ENCODE data around the gene HTR4.
"Not testable (repeated sequence)": the region's sequence is repeated elsewhere in the genome, so short reads cannot be mapped to it uniquely, and the experiment has no call there.

The HTR4 gene, protein sequence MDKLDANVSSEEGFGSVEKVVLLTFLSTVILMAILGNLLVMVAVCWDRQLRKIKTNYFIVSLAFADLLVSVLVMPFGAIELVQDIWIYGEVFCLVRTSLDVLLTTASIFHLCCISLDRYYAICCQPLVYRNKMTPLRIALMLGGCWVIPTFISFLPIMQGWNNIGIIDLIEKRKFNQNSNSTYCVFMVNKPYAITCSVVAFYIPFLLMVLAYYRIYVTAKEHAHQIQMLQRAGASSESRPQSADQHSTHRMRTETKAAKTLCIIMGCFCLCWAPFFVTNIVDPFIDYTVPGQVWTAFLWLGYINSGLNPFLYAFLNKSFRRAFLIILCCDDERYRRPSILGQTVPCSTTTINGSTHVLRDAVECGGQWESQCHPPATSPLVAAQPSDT

DNA sequence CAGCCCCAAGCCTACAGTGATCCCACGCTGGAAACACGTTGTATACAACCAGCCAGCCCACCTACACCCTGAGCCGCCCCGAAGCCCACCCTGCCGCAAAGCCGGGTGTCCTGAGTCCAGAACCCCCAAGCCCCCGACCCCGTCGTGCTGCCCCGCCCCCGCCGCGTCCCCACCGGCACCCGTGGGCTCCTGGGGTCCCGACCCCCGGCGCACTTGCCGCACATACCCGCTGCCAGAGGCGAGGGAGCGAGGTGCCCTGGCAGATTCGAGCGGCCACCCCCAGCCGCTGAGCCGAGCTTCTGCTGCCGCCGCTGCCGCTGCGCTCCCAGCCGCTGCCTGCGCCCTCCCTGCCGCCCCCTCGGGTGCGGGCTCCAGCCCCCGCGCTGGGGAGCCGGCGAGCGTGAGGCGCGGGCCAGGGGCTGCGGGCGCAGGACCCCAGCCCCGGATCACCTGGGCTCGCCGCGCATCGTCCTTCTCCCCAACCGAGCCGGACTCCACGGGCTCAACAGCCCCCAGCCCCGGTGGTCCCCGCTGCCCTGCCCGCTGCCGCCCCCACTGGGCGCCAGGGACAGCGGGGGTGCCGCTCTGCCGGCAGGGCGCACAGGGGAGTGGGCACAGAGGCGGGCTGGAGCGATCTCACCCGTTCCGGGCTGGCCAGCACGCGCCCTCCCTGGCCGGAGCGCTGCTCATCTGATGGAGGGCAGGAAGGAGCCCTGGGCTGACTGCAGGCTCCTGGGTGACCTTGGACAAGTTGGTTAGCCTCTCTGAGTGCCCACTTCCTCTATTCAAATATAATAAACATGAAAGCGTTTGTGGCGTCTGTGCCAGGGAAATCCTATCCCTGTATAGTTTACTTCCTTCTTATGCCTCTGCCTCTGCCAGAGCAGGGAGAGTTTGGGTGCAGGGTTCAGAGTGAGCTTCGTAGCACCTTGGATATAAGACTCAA, at the start of gene HTR4:
Gene HTR4, minus strand, starts transcription at position 692 of the 946 bp plus-strand sequence. CDS start 17,513 bp downstream, outside the sequence.
- DNase-seq = no peak

DNA sequence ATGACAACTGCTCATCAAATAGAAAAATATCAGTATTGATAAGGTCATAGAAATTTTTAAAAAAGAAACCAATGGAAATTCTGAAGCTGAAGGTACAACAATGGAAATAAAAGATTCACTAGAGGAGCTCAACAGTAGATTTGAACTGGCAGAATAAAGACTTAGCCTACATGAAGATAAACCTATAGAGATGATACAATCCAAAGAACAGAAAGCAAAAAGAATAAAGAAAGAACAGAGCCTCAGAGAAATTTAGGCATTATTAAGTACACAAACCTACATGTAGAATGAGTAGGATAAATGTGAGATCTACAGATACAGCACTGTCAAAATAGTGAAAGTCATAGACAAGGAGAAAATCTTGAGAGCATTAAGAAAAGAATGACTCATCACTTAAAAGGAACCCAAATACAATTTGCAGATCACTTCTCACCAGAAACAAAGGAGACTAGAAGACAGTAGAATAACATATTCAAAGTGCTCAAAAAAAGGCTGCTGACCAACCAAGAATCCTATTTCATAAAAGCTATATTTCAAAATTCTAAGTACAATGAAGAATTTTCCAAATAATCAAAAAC, 47.8 kb upstream of the HTR4 start:
- DNase-seq = no peak

DNA sequence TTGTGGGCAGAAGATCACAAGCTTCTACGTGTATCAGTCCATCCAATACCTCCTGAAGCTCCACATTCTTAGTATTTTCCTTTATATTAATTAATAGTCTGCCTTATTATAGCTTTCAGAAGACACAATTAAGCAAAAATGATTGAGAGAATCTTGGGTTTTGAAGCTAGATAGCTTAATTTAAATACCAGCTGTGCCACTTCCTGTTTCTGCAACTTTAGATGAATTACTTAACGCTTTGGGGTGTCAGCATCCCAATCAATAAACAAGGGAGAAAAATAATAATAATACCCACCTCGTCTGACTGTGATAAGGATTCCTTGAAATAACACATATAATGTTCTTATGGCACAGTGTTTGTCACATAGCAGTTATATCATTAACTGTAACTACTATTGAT, 44.7 kb upstream of the HTR4 start:
- no peak for DNase-seq

DNA sequence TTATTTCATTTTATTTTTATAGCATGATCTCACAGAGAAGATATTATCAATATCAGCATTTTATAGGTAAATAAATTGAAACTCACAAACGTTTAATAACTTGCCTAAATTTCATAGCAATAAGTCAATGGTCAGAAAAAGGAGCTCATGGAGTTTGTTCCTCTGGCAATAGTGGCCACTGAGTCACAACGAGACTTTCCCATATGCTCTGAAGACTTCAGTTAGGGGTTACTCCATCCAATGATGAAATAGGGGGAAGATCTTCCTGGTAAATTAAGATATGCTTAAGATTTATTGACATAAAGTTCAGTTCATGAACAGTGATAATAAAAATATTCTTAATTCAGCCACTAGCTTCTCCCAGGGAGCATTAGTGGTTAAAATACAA, 43.5 kb upstream of the HTR4 start:
- no peak for DNase-seq

DNA sequence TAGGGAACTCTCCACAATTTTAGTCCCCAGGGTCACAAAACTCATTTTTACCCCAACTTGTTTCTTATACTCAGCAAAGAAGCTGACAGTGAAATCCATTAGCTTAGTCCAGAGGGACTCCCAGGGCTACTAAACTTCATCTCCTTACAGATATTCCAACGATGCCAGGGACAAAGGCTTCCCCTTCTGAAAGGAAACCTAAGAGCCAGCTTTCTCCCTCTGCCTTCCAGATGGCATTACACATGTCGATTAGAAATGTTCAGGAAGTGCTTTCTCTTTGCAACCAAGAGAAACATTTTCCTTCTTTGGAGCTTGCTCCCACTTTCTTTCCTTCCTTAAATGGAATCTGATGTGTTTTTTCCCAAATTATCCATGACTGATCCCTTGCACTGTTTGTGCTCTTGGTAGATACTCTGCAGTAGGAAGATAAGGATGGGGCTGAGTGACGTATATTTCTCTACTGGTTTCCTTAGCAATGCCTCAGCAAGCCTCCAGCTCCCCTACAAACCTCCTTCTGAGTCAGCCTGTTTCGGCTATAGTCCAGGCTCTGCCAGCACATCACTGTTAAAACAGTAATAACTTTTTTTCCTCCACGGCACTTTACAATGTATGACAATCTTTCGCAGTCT, 43.0 kb upstream of the HTR4 start:
- no peak for DNase-seq

DNA sequence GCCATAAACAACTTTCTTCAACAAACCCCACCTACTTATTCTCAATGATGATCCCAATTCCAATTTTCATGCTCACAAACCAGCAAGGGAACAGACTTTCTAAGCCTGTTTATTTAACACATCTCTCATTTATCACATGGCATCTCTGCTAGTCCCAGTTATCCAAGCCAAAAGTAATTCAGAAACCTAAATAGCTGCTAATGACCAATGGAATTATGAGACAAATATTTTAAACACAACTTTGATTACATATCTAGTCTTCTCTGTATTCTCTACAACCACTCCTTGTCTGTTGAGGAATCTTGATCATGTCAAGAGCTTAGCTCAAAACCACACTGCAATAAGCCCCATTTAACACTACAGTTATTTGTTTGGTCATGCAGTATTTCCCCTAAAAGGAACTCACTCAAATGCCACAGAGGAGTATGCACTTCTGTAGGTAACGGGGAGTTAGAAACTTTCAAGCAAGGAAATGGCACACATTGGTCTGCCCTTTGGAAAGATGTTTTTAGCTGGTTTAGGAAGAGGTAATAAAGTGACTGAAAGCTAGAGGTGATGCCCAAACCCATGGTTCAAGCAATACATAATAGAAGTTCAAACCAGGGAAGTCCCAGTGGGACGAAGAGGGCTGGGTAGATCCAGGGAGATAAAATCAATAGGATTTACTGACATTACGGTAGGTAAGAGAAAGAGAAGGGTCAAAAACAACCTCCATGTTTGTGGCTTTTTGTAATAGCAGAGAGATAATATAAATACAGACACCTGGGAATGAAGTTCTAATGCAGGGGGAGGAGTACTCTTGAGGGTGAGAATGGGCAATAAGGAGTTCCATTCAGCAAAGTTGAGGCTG, 42.1 kb upstream of the HTR4 start:
- DNase-seq = no peak

DNA sequence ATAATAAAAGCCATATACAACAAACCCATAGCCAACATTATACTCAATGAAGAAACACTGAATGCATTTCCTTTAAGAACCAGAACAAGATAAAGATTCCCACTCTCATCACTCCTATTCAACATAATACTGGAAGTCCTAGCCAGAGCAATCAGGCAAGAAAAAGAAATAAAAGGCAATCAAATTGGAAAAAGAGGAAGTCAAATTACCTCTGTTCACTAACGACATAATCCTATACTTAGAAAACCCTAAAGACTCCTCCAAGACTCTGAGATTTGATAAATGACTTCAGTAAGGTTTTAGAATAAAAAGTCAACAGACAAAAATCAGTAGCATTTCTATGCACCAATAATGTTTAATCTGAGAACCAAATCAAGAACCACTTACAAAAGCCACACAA, 36.6 kb upstream of the HTR4 start:
- no peak for DNase-seq

DNA sequence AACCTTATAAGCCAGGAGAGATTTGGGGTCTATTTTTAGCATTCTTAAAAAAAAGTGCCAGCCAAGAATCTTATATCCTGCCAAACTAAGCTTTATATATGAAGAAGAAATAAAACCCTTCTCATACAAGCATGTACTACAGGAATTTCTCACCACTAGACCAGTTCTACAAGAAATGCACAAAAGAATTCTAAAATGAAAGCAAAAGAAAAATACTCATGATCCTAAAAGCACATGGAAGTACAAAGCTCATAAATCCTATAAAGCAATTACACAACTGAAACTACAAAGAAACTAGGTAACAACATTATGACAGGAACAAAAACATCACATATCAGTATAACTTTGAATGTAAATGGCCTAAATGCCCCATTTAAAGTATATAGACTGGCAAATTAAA, 34.5 kb upstream of the HTR4 start:
- no peak for DNase-seq

DNA sequence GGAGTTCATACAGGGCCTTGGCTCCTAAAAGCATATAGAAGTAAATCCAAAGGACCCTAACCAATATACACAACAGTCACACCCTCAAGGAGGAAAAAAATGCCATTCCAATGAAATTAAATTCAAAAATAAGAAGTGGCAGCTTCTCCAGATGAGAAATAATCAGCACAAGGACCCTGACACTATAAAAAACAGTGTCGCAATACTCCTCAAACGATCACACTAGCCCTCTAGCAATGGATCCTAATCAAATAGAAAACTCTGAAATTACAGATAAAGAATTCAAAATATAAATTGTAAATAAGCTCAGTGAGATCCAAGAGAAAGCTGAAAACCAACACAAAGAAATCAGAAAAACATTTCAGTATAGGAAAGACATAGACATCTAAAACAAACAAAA, 33.5 kb upstream of the HTR4 start:
- no peak for DNase-seq

DNA sequence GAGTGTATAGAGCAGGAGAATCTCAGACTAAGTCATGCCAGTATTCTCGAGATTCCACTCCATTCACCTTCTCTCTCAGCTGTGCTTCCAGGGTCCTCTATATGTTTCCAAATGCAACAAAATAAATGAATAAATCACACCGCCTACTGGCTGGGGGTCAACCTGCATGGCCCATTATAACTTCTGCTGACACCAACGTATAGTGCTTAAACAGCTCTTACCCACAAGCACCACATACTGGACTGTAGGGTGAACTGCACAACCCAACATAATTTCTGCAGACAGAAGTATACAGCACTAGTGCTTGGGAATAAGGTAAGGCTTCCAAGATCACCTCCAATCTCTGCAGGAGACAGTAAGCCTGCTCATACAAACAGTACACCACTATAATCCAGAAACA, 33.1 kb upstream of the HTR4 start:
- DNase-seq = no peak

DNA sequence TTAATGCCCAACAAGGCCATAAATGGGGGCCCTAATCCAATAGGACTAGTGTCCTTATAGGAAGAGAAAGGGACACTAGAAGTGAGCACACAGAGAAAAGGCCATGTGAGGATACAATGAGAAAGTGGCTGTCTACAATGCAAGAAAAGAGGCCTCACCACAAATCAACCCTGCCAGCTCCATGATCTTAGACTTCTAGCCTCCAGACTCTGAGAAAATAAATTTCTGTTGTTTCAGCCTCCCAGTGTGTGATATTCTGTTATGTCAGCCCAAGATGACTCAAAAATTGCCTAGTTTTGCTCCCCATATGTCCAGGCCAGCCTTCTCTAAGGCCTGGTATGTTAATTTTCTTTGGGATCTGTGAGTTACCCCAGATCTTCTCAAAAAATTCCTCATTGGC, 32.3 kb upstream of the HTR4 start:
- DNase-seq = no peak

DNA sequence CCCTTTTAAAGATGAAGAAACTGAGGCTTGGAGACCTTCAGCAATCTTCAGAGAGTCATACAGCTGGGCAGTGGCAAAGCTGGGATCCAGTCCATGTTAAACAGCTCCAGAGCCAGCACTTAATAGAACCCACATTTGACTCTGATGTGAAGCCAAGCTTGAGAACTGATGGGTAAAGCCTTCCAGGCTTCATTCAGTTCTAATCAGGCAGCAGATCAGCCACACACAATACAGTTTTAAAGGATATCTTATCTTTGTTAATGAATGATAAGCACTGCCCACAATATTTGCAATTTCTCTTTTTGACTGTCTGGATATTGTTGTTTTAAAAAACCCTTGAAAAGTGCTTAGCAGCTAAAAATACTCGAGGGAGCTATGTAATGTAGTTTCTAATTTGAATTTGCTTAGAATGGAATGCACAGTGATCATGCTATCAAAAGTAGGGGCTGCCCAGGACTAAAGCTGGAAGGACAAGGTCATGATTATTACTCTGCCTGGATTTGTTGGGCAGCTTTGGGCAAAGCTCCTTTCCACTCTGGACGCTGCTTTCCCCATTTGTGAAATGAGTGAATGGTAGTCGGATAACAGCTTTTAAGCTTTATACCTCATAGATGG, 31.3 kb upstream of the HTR4 start:
- DNase-seq = no peak

DNA sequence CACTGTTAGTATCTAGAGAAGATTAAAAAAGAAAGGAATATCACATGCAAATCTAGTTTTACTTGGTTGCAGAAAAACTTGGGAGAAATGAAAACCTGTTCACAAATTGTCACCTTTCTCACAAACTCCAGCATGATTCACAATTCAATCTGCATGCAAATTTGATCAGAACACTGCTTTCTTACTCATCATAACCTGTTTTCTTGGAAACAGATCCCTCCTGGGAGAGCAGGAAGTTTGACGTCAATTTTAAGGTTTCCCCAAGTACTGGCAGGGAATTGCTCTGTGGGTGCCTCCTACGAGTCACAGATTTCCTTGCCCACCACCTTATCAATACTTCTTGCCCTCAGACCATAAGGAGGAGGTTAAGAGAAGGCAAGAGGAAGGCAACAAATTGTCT, 30.2 kb upstream of the HTR4 start:
- no peak for DNase-seq

DNA sequence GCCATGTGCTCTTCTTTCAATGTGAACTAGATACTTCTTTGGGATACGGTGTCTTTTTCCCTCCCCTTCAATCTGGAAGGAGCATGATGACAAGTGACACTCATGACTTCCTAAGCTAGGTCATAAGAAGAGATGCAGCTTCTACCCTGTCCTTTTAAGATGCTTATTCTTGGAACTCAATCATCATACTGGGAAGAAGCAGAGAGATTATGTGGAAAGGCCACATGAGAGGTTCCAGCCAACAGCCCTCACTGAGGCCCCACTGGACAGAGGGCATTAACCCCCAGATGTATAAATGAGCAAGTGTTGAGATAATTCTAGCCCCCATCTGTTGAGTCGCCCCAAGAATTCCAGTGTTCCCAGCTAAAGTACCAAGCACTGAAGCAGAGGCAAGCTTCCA, 29.3 kb upstream of the HTR4 start:
- no peak for DNase-seq

DNA sequence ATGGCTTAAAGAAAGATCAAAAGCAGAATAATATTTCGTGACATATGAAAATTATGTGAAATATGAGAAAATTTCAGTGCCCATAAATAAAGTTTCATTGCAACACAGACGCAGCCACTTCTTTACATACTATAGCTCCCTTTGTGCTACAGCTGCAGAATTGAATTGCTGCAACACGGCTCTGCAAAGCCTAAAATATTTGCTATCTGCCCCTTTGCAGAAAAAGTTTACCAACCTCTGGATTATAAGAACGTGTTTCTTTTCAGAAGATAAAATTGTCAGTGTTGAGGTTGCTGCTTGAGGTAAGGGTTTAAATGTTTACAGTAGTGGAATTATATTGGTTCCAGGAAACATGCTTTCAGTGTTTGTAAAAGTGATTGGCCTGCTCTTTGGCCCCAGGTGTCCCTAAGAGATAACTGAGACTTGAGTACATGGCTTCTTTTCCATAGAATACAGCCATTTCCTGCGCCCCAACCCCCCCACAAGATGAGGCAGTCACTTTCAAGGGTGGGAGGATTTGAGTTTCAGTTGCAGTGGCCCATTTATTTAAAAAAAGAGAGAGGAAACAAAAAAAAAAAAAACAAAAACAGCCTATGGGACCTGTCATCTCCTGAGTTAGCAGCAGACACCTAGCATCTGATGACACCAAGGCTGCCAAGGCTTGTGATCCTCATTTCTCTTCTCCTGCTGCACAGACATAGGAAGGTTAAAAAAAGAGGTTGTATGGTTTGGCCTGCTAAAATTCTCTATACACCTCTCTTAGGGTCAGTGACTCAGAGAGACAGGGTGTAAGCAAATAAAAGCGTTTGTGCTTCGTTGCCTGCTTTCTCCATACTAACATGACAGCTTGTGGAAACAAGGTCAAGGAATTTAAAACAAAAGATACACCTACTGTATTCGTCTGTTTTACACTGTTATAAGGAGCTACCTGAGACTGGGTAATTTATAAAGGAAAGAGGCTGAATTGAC, 28.0 kb upstream of the HTR4 start:
- no peak for DNase-seq

DNA sequence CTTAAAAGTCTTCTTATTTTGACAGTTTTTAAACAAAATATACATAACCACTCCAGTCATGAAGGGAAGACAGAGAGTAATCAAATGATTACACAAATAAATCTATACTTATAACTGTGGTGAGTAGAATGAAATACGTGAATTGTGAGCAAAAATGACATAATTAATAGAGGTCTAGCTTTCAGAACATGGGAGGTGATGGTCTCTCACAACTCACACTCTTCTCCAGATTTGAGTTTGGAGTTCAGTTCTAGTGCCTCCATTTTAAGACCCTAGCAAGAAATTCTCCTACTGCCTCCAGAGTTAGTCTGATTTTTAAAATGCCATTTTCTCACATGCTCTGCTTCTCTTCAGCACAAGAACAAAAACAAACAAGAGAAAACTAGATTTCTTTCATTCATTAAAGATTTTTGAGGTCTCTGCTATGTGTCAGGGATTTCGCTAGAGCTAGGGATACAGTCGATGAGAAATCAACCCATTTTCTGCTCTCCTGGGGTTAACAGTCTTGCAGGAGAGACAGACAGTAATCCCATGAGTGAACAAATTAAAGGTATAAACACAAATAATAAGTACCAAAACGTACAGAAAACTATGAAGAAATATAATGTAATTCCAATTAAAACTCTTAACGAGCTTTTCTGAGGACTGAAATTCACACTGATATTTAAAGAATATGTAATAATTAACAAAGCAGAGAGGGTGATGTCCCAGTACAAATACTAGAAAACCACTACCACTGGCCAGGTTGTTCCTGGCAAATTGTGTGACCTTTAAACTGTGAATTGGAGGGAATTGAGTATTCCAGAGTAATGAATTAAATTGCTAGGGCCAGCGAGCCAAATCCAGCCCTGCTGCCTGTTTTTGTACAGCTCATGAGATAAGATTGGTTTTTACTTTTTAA, 27.1 kb upstream of the HTR4 start:
- no peak for DNase-seq

DNA sequence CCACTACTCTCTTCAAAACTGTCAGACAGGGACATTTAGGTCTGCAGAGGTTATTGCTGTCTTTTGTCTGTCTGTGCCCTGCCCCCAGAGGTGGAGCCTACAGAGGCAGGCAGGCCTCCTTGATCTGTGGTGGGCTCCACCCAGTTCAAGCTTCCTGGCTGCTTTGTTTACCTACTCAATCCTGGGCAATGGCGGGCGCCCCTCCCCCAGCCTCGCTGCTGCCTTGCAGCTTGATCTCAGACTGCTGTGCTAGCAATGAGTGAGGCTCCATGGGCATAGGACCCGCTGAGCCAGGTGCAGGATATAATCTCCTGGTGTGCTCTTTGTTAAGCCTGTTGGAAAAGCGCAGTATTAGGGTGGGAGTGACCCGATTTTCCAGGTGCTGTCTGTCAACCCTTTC, 19.4 kb upstream of the HTR4 start:
- not testable (repeated sequence) for DNase-seq

DNA sequence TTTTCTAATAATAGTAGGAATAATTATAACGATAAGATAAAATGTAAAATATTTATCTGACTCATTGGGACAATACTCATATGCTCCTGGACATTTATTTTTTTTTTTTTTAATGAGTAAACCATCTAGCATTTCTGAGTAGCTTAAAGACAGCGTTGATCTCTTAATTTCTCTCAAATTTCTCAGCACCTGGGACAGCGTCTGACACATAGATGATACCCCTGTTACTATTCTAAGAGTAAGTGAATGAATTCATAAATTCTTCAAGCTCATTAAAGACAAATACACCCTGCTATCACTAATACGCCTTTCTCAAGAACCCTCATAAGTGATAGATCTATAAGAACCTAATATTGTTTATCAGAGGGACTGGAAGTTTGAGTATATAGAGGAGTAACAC, 12.0 kb upstream of the HTR4 start:
- DNase-seq = no peak

DNA sequence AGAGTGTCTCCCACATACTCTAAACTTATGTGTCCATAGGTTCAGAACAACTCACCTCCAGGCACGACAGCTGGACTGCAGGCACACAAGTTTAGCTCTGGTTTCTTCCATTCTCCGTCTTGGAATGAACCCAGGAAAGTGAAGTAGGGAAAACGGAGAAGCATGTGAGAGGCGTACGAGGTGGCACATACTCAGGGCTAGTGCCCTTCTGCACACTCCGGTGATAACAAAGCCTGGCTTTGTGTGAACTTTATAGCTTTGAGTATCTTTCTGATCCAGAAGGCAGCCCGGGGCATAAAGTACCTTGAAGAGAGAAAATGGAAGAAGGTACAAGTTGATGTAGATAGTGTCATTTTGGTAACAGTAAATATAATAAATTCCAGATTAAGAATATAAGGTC, 11.1 kb upstream of the HTR4 start:
- DNase-seq = no peak

DNA sequence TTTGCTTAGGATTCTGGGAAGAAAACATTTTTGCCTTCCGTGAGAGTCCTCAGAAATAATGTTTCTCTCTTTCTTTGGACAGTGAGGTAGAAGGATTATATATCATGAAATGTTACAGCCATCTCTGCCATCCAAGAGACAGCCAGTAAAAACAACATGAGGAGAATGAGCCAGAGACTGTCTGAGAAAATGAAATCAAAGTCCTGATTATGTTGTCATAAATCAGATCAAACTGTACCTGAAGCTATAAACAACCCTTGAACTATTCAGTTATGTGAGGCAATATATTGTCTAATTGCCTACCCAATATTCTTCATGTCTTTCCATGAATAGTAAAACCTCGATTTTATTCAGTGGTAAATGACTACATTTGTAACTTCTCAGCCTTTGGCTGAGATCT, 9.2 kb upstream of the HTR4 start:
- no peak for DNase-seq

Measured in stimulated activated CD4-positive, alpha-beta T cell treated with anti-CD3 and anti-CD28 coated beads, Interleukin-1b, Interleukin-23, amount 100 ng/mL, for 48 hours (primary cell).